Measurements from ENCODE around the gene VEPH1. TPM values are rescaled to one million over a fixed set of nuclear protein-coding genes. Genes with fewer than 3 reads are reported as not detected.
A peak's percentile ranks its signal among the peaks of the same experiment; 100 is the strongest.

VEPH1 gene
- polyA plus RNA-seq, 1 of the 3 experiments (the other 2 are of a cell fraction), result 6.0 TPM

DNA sequence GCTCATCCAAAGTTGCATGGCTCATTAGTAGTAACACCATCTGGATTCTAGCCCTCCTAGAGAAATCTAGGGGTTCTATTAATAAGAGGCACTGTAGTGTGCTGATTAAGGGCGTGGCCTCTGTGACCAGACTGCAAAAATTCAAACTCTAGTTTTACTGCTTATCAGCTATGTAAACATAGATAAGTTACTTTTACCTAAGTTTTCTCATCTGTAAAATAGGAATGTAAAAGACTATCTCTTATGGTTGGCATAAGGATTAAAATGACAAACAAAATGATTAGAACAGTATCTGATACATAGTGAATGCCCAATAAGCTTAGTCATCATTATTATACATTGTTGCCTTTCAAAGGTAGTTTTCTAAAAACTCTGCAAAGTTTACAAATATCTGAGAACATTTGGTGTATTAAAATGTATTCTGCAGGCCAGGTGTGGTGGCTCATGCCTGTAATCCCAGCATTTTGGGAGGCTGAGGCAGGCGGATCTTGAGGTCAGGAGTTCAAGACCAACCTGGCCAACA is 62.1 kb downstream of the VEPH1 start:
- H4K20me1 ChIP-seq (ENCODE audit: insufficient read depth), result no peaks in the 10 kb centered on the region
- no peak overlapping the region for H2AFZ ChIP-seq (ENCODE audit: low read depth)
- H3K9me2 ChIP-seq, result no peaks in the 10 kb centered on the region
- H3K27me3 ChIP-seq (ENCODE audit: insufficient read depth), result no peaks in the 10 kb centered on the region
- H3K4me1 ChIP-seq (ENCODE audit: control insufficient read depth in 1 of 2, insufficient read depth in 2 of 2, low read depth in 1 of 2, low read length in 1 of 2), result peaks cover 9 to 16% of the 10 kb centered on the region in 2 experiments; a peak in 3 of 4 replicates
- H3K36me3 ChIP-seq (replicated peaks in 1 of 2; ENCODE audit: control insufficient read depth in 1 of 2, insufficient read depth in 2 of 2, low read length in 1 of 2), result peaks cover 19 to 22% of the 10 kb centered on the region in 2 experiments
- ChIA-PET CTCF (no interaction called here), POLR2A (no interaction called here)
- H3K79me2 ChIP-seq (ENCODE audit: insufficient read depth), result peaks cover 34% of the 10 kb centered on the region
- peaks cover 25% of the 10 kb centered on the region for H3F3A ChIP-seq (replicated peaks; ENCODE audit: insufficient read depth)
- TF ChIP-seq TCF12 (IDR thresholded peaks at IDR 0.05) (no peak), POLR2AphosphoS5 (IDR thresholded peaks at IDR 0.05; ENCODE audit: low read depth, low read length) (no peak; the same call in 1 of the 2 replicates), SIN3A (IDR thresholded peaks at IDR 0.05; ENCODE audit: borderline replicate concordance, low read depth, low read length) (no peak), CHD2 (IDR thresholded peaks at IDR 0.05; ENCODE audit: low read length, partially characterized antibody) (no peak), RFX5 (IDR thresholded peaks at IDR 0.05; ENCODE audit: low read length) (no peak), NRF1 (IDR thresholded peaks at IDR 0.05; ENCODE audit: low read depth, low read length) (no peak), GABPA (IDR thresholded peaks at IDR 0.05; ENCODE audit: low read depth) (no peak), FOSL2 (IDR thresholded peaks at IDR 0.05; ENCODE audit: borderline replicate concordance, low read depth) (no peak)
- TF ChIP-seq, protein P1, sequence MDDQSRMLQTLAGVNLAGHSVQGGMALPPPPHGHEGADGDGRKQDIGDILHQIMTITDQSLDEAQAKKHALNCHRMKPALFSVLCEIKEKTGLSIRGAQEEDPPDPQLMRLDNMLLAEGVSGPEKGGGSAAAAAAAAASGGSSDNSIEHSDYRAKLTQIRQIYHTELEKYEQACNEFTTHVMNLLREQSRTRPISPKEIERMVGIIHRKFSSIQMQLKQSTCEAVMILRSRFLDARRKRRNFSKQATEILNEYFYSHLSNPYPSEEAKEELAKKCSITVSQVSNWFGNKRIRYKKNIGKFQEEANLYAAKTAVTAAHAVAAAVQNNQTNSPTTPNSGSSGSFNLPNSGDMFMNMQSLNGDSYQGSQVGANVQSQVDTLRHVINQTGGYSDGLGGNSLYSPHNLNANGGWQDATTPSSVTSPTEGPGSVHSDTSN (IDR thresholded peaks at IDR 0.05), result no peak
- TF ChIP-seq, protein P2, sequence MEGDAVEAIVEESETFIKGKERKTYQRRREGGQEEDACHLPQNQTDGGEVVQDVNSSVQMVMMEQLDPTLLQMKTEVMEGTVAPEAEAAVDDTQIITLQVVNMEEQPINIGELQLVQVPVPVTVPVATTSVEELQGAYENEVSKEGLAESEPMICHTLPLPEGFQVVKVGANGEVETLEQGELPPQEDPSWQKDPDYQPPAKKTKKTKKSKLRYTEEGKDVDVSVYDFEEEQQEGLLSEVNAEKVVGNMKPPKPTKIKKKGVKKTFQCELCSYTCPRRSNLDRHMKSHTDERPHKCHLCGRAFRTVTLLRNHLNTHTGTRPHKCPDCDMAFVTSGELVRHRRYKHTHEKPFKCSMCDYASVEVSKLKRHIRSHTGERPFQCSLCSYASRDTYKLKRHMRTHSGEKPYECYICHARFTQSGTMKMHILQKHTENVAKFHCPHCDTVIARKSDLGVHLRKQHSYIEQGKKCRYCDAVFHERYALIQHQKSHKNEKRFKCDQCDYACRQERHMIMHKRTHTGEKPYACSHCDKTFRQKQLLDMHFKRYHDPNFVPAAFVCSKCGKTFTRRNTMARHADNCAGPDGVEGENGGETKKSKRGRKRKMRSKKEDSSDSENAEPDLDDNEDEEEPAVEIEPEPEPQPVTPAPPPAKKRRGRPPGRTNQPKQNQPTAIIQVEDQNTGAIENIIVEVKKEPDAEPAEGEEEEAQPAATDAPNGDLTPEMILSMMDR (IDR thresholded peaks at IDR 0.05), result no peak
- no peak overlapping the region for H3K27ac ChIP-seq (ENCODE audit: low read depth in 2 of 2, low read length in 1 of 2)
- H3K4me3 ChIP-seq (ENCODE audit: low read depth in 2 of 2, low read length in 1 of 2), result no peak overlapping the region
- H3K9ac ChIP-seq, result no peak overlapping the region
- H3K9me3 ChIP-seq, result no peaks in the 10 kb centered on the region
- WGBS (ENCODE audit: low lambda C conversion rate), result 72% methylated on average over 2 of the region's 2 CpGs
- no peak overlapping the region for H3K4me2 ChIP-seq
- DNase-seq, result no peak

DNA sequence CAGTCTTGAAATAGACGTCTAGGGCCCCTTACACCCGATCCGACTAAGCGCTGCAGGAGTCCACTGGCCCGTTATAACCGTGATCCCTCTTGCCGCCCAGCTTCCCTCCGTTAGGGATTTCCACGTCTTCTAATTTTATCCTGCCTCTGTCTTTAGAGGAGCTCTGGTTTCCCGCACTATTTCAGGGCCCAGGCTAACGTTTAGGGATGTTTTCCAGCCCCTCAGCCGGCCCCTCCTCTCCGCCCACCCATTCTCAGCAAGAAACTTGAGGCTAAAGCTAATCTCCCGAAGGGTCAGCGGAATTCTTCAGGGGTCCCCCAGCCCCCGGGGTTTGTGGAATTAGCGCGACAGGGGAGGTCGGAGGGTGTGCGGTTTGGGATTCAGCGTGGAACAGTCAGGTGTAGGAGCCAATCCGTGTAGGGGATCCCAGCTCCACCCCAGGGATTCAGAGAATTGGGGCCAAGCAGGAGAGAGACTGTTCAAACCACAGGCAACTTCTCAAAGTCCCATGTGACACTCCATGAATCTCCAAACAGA is 65.0 kb downstream of the VEPH1 start:
- Histone ChIP-seq H4K20me1 (ENCODE audit: insufficient read depth) (no peaks in the 10 kb centered on the region), H2AFZ (ENCODE audit: low read depth) (peak overlapping the region; percentile 73; the same call in 1 of the 2 replicates), H3K4me2 (peak overlapping the region; percentile 88), H3K79me2 (ENCODE audit: insufficient read depth) (peaks cover 34% of the 10 kb centered on the region), H3K9me2 (no peaks in the 10 kb centered on the region), H3K36me3 (replicated peaks in 1 of 2; ENCODE audit: control insufficient read depth in 1 of 2, insufficient read depth in 2 of 2, low read length in 1 of 2) (peaks cover 16 to 22% of the 10 kb centered on the region in 2 experiments), H3K9ac (peak overlapping the region; percentile 68), H3K27ac (ENCODE audit: low read depth in 2 of 2, low read length in 1 of 2) (peak overlapping the region; percentile 50 to 85; a peak in 3 of 4 replicates), H3K9me3 (no peaks in the 10 kb centered on the region), H3F3A (replicated peaks; ENCODE audit: insufficient read depth) (peaks cover 14% of the 10 kb centered on the region), H3K4me1 (ENCODE audit: control insufficient read depth in 1 of 2, insufficient read depth in 2 of 2, low read depth in 1 of 2, low read length in 1 of 2) (peaks cover 5 to 16% of the 10 kb centered on the region in 2 experiments; a peak in 3 of 4 replicates), H3K4me3 (ENCODE audit: low read depth in 2 of 2, low read length in 1 of 2) (peak overlapping the region; percentile 51 to 68), H3K27me3 (ENCODE audit: insufficient read depth) (no peaks in the 10 kb centered on the region)
- POLR2A ChIA-PET, result interaction anchor here (0.6 to 1.7 kb wide), 2 partner anchors 278 to 669 kb away, joined by 3 to 5 read pairs; partner anchors contain the start of gene CCNL1
- CTCF ChIA-PET, result interaction anchor here (0.7 to 3.4 kb wide), 7 partner anchors 12 to 237 kb away, joined by 3 to 19 read pairs (median 3); no protein-coding TSS in a partner anchor
- WGBS (ENCODE audit: low lambda C conversion rate), result 2% methylated on average over 22 of the region's 22 CpGs
- peak; percentile 58 for DNase-seq
- TF ChIP-seq POLR2AphosphoS5 (IDR thresholded peaks at IDR 0.05; ENCODE audit: low read depth, low read length) (peak; percentile 6; the same call in 1 of the 2 replicates), FOXM1 (IDR thresholded peaks at IDR 0.05; ENCODE audit: low read depth) (0 out of 2 replicates have a peak, but pooled peaks have one; percentile 26)
- TF ChIP-seq, protein P2 (IDR thresholded peaks at IDR 0.05), result no peak

All from SK-N-SH (cell line).